ENCODE results near the gene ELAC1. TPM values are rescaled to one million over a fixed set of nuclear protein-coding genes. Genes with fewer than 3 reads are reported as not detected.
"Not testable (repeated sequence)": the region's sequence is repeated elsewhere in the genome, so short reads cannot be mapped to it uniquely, and the experiment has no call there.

Gene ELAC1
- total RNA-seq, 2 donors from 2014 or later: 7.0 to 11.3 TPM

DNA sequence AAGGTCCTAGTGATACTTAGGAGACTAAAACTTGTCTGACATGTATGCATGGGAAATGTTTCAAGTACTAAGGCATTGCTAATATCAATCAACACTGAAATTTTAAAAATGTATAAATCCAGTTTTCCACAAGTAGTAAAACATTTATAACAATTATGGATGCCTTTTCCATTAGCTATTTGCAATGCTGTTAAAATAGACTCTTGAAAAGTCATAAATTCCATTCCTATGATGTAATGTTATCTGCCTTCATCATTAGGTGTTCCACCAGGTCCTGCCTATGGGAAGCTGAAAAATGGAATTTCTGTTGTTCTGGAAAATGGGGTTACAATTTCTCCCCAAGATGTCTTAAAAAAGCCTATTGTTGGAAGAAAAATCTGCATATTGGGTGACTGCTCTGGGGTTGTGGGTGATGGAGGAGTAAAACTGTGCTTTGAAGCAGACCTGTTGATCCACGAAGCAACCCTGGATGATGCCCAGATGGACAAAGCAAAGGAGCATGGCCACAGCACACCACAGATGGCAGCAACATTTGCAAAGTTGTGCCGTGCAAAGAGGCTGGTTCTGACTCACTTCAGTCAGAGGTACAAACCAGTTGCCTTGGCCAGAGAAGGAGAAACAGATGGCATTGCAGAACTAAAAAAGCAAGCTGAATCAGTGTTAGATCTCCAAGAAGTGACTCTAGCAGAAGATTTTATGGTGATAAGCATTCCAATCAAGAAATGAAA lies 18.7 kb downstream of the ELAC1 start:
- Histone ChIP-seq H3K27me3 (no peaks in the 10 kb centered on the region), H3K9ac (ENCODE audit: low read depth in 2 of 2, low read length in 2 of 2) (no peak overlapping the region), H3K9me3 (no peaks in the 10 kb centered on the region), H3K4me1 (no peaks in the 10 kb centered on the region), H3K36me3 (no peaks in the 10 kb centered on the region), H3K27ac (no peak overlapping the region), H3K4me3 (no peak overlapping the region)
- intact Hi-C loops (cut with DNase I): no loop called here
- DNase-seq: no peak
- TF ChIP-seq, protein P1, sequence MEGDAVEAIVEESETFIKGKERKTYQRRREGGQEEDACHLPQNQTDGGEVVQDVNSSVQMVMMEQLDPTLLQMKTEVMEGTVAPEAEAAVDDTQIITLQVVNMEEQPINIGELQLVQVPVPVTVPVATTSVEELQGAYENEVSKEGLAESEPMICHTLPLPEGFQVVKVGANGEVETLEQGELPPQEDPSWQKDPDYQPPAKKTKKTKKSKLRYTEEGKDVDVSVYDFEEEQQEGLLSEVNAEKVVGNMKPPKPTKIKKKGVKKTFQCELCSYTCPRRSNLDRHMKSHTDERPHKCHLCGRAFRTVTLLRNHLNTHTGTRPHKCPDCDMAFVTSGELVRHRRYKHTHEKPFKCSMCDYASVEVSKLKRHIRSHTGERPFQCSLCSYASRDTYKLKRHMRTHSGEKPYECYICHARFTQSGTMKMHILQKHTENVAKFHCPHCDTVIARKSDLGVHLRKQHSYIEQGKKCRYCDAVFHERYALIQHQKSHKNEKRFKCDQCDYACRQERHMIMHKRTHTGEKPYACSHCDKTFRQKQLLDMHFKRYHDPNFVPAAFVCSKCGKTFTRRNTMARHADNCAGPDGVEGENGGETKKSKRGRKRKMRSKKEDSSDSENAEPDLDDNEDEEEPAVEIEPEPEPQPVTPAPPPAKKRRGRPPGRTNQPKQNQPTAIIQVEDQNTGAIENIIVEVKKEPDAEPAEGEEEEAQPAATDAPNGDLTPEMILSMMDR (IDR thresholded peaks at IDR 0.05): no peak

DNA sequence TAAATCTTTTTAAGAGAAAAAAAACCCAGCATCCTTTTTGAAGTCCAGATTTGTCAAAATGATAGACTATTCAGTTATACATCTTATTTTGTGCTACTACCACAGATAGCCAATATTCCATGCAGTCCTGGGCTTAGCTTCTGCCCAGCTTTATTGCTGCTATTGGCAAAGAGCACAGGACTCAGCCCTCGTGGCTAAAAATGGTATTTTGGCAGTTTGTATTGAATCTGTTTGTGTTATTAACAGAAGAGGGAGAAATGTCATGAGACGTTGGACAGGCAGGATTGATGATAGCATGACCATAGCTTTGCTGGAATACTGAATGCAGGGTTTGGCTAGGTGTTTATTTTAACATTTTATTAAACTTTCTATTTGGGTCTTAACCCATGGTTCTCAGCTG lies 19.4 kb downstream of the ELAC1 start:
- Histone ChIP-seq H3K27ac (no peak overlapping the region), H3K4me3 (no peak overlapping the region), H3K9me3 (no peaks in the 10 kb centered on the region), H3K36me3 (no peaks in the 10 kb centered on the region), H3K4me1 (no peaks in the 10 kb centered on the region), H3K27me3 (no peaks in the 10 kb centered on the region), H3K9ac (ENCODE audit: low read depth in 2 of 2, low read length in 2 of 2) (no peak overlapping the region)
- intact Hi-C loops (cut with DNase I): no loop called here
- TF ChIP-seq, protein P1 (IDR thresholded peaks at IDR 0.05): no peak
- no peak for DNase-seq

DNA sequence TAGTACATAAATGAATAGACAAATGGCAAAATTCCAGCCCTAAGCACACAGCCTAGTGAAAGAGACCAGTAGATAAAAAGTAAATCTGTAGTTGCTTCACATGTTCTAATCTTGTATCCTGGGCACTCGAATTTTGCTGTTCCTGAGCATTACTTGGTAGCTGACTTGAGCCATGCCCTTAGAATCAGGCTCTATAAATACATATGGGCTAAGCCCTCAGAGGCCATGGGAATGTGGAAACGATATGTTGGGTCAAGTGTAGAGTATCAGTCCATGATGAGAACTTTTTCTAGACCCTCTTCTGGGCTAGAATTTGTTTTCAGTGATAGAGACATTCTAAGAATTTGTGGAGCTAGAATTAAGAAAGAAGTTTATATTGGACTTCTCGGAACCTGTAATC lies 21.9 kb downstream of the ELAC1 start:
- Histone ChIP-seq H3K4me3 (no peak overlapping the region), H3K36me3 (no peaks in the 10 kb centered on the region), H3K9ac (ENCODE audit: low read depth in 2 of 2, low read length in 2 of 2) (no peak overlapping the region), H3K27me3 (no peaks in the 10 kb centered on the region), H3K4me1 (no peaks in the 10 kb centered on the region), H3K9me3 (no peaks in the 10 kb centered on the region), H3K27ac (no peak overlapping the region)
- intact Hi-C loops (cut with DNase I): no loop called here
- DNase-seq: no peak
- TF ChIP-seq, protein P1 (IDR thresholded peaks at IDR 0.05): no peak

DNA sequence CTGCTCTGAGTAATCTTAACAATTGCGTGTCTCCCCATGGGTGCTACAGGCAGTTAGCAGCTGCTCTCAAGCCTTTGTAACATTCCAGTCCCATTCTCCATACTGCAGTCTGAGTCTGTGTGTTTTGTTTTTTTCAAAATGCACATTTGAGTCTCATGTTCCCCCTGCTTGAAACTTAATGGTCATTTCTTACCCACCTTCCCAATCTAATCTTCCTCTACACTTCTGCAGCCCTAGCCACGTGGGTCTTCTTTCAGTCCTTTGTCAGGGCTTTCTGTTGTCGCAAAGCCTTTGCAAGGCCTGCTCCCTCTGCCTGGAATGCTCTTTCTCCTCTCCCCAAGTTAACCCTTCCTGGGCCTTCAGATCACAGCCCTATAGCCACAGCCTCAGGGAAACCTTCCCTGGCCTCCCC lies 24.5 kb downstream of the ELAC1 start:
- H3K27me3 ChIP-seq: no peaks in the 10 kb centered on the region
- H3K36me3 ChIP-seq: no peaks in the 10 kb centered on the region
- no peak overlapping the region for H3K9ac ChIP-seq (ENCODE audit: low read depth in 2 of 2, low read length in 2 of 2)
- H3K27ac ChIP-seq: no peak overlapping the region
- TF ChIP-seq, protein P1 (IDR thresholded peaks at IDR 0.05): no peak
- H3K9me3 ChIP-seq: no peaks in the 10 kb centered on the region
- no peak overlapping the region for H3K4me3 ChIP-seq
- intact Hi-C loops (cut with DNase I): no loop called here
- no peak for DNase-seq
- no peaks in the 10 kb centered on the region for H3K4me1 ChIP-seq

DNA sequence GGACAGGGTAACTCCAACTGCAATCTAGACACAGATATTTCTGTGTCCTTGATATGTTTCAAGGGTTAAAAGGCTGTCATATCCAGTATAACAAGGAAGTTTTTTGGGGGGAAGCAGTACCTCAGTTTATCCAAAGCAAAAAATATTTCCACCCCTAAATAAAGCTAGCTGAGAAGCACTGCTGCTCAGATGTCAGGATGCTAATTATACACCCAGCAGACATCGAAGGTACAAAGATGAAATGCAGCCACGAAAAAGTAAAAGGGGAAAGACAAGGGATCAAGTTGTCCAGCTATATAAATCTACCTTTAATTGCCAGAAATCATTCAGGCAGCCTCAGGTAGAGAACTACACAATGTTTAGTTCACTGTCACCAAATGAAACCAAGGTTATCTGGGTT lies 26.2 kb downstream of the ELAC1 start:
- intact Hi-C loops (cut with DNase I): no loop called here
- Histone ChIP-seq H3K9ac (ENCODE audit: low read depth in 2 of 2, low read length in 2 of 2) (no peak overlapping the region), H3K4me1 (no peaks in the 10 kb centered on the region), H3K27me3 (no peaks in the 10 kb centered on the region), H3K9me3 (no peaks in the 10 kb centered on the region), H3K36me3 (no peaks in the 10 kb centered on the region), H3K27ac (no peak overlapping the region), H3K4me3 (no peak overlapping the region)
- DNase-seq: no peak
- TF ChIP-seq, protein P1 (IDR thresholded peaks at IDR 0.05): no peak

DNA sequence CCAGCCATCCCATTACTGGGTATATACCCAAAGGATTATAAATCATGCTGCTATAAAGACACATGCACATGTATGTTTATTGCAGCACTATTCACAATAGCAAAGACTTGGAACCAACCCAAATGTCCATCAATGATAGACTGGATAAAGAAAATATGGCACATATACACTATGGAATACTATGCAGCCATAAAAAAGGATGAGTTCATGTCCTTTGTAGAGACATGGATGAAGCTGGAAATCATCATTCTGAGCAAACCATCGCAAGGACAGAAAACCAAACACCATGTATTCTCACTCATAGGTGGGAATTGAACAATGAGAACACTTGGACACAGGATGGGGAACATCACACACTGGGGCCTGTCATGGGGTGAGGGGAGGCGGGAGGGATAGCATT lies 35.3 kb downstream of the ELAC1 start:
- DNase-seq; H3K36me3 ChIP-seq; H3K9me3 ChIP-seq; H3K9ac ChIP-seq (ENCODE audit: low read depth in 2 of 2, low read length in 2 of 2); H3K27me3 ChIP-seq; H3K4me3 ChIP-seq; H3K4me1 ChIP-seq; H3K27ac ChIP-seq; intact Hi-C loops (cut with DNase I): not testable (repeated sequence)

Data from colonic mucosa (tissue), 4 donors.